Measurements from ENCODE around the gene NDUFA7.

- TF ChIP-seq CTCF (IDR thresholded peaks at IDR 0.05) (no peak), POLR2A (IDR thresholded peaks at IDR 0.05) (no peak)
These were observed 14.7 kb downstream of the NDUFA7 start for GRCh38 chr19:8306235-8307054.
